A673 (cell line): Measurements from ENCODE around the gene PSME4.

Experiments
- EZH2 ChIP-seq: fragments of 200-600 bp; sonication (generic); IDR thresholded peaks from 2 replicates; pipeline ENCODE4 v1.6.1; 2017; ENCODE audit warnings: borderline replicate concordance, low read depth, mild to moderate bottlenecking, mixed read lengths, antibody characterized with exemption, low read length; ENCODE audit not compliant: poor library complexity, severe bottlenecking
- TF ChIP-seq, protein P1 (sequence below): fragments of 300-800, 200-600 bp; sonication (generic); conservative IDR thresholded peaks from 2 replicates; pipeline ENCODE4 v1.5.1; 2017; ENCODE audit warnings: low read depth, mild to moderate bottlenecking, antibody characterized with exemption, low read length, moderate library complexity, mixed read lengths

DNA sequence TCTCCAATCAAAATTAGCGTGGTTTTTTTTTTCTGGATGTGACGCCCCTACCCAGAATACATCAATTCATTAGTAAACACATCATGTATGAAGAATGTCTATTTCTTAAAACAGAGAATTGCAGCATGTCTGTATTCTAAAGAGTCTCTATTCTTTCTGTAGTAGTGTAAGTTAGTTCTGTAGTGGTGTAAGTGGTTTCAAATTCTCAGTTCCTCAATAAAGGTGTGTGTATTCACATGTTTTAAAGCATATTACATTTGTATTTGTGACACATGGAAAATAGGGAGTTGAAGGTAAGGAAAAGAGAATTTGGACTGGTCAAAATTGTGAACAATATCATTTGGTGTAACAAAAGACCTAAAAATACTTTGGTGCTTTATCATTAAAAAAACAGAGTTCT is 103.0 kb downstream of the PSME4 start:
- TF ChIP-seq EZH2 = no peak
- TF ChIP-seq, protein P1, sequence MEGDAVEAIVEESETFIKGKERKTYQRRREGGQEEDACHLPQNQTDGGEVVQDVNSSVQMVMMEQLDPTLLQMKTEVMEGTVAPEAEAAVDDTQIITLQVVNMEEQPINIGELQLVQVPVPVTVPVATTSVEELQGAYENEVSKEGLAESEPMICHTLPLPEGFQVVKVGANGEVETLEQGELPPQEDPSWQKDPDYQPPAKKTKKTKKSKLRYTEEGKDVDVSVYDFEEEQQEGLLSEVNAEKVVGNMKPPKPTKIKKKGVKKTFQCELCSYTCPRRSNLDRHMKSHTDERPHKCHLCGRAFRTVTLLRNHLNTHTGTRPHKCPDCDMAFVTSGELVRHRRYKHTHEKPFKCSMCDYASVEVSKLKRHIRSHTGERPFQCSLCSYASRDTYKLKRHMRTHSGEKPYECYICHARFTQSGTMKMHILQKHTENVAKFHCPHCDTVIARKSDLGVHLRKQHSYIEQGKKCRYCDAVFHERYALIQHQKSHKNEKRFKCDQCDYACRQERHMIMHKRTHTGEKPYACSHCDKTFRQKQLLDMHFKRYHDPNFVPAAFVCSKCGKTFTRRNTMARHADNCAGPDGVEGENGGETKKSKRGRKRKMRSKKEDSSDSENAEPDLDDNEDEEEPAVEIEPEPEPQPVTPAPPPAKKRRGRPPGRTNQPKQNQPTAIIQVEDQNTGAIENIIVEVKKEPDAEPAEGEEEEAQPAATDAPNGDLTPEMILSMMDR = no peak
